Mesenchymal stem cell (in vitro differentiated cells and primary cell): ENCODE results near the gene UBE4A. TPM values are rescaled to one million over a fixed set of nuclear protein-coding genes. Genes with fewer than 3 reads are reported as not detected.

Source experiments
- small RNA-seq: library from polyadenylated mRNA; stranded (forward); fragments of <200 nt; extraction: miRNeasy Mini kit (QIAGEN cat#:217004); gene quantifications from one replicate; pipeline ENCODE3, GENCODE V24; 2013; ENCODE audit warnings: low read depth

The UBE4A gene

Small RNAs within 50 kb of the gene (small RNA-seq; reads per million reads assigned to genes)
- gene AP001582.1, result not detected
